ENCODE data around the gene PRSS36.

DNA sequence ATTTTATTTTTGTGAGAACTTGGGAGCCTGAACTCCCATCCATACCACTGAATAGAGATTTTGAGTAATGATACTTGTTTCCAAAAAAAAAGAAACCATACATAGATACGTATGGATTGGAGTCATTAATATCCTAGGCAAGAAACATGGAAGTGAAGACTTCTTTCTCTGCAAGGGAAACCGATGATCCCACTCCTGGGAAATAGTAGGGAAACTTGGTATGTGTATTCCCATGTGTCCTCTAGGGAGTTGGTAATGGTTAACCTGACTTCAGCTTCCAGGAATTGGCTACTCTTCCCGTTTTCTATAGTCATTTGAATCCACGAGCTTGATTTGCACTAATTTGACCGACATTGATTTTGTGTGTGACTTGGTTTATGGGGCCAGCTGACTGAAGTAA lies 35.5 kb upstream of the PRSS36 start:
- TF ChIP-seq, protein P1, sequence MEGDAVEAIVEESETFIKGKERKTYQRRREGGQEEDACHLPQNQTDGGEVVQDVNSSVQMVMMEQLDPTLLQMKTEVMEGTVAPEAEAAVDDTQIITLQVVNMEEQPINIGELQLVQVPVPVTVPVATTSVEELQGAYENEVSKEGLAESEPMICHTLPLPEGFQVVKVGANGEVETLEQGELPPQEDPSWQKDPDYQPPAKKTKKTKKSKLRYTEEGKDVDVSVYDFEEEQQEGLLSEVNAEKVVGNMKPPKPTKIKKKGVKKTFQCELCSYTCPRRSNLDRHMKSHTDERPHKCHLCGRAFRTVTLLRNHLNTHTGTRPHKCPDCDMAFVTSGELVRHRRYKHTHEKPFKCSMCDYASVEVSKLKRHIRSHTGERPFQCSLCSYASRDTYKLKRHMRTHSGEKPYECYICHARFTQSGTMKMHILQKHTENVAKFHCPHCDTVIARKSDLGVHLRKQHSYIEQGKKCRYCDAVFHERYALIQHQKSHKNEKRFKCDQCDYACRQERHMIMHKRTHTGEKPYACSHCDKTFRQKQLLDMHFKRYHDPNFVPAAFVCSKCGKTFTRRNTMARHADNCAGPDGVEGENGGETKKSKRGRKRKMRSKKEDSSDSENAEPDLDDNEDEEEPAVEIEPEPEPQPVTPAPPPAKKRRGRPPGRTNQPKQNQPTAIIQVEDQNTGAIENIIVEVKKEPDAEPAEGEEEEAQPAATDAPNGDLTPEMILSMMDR (IDR thresholded peaks at IDR 0.05; ENCODE audit: insufficient read depth, low read length, poor library complexity, severe bottlenecking) = no peak
- TF ChIP-seq EZH2phosphoT487 (conservative IDR thresholded peaks at IDR 0.05; ENCODE audit: low read length) = no peak
